ENCODE results near the gene HOXD9.

- TF ChIP-seq TCF12 (IDR thresholded peaks at IDR 0.05; ENCODE audit: low read depth) (no peak), RAD21 (IDR thresholded peaks at IDR 0.05; ENCODE audit: low read depth) (no peak), ZBTB7A (IDR thresholded peaks at IDR 0.05; ENCODE audit: low read depth) (no peak), MAX (IDR thresholded peaks at IDR 0.05) (no peak), NFIC (IDR thresholded peaks at IDR 0.05) (no peak)
Observed at GRCh38 chr2:176146645-176147044, 24.1 kb downstream of the HOXD9 start.

Data from Ishikawa (cell line).